Suppressor macrophage treated with lipopolysaccharide for 4 hours (primary cell): ENCODE measurements around the gene KRTAP5-6.
A peak's percentile ranks its signal among the peaks of the same experiment; 100 is the strongest.

ENCODE experiments used
- DNase-seq: peaks from one replicate; pipeline ENCODE4 v3.0.0-alpha.2; 2020

KRTAP5-6 gene

DNA sequence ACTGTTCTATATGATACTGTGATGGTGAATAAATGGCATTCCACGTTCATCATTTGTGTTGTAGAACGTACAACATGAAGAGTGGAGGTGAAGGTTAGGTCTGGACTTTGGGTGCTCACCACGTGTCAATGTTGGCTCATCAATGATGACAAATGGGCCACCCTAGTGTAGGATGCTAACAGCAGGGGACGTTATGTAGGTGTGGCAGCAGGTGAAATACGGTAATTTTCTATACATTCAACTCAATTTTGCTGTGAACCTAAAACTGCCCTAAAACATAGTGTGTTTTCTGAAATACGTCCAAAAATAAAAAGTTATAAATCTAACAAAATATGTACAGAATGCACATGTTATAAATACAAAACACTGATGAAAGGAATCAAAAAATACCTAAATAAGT lies 6.2 kb downstream of the KRTAP5-6 start:
- DNase-seq: no peak

DNA sequence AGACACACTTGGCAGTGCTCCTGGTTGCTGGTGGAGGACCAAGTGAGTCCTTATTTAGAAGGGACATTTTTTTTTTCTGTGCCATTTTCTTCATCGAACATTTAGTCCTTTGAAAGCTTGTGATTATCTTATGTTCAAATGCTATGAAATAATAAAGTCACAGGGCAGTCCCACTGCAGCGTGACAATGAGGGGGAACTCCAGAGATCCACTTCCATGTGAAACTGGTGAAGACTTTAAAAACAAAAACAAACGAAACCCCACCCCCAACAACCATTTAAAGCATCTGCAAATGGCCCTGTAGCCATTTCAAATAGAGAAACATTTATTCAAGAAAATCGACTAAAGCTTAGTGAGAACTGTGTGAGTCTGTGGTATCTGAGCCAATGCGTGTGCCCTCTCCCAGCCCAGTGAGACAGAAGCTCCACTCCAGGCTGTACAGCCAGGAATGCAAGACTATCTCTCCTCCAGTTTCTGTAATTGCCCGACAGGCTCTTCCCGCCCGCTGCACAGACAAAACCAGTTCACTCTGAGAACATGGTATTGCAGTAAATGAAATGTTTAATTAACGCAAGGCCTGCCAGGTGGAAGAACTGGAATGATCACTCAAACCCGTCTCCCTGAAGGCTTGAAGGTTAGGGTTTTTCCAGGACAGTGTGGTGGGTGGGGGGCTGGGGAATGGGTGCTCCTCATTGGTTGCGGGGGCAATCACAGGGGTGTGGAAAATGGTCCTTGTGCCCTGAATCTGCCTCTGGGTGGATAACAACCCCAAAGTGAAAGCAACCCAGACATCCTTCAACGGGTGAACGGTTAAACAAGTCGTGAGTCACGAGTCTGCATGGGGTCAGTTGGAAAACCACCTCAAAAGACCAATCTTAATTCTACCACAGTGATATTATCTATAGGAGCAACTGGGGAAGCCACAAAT lies 8.4 kb downstream of the KRTAP5-6 start:
- DNase-seq: peak; percentile 23

DNA sequence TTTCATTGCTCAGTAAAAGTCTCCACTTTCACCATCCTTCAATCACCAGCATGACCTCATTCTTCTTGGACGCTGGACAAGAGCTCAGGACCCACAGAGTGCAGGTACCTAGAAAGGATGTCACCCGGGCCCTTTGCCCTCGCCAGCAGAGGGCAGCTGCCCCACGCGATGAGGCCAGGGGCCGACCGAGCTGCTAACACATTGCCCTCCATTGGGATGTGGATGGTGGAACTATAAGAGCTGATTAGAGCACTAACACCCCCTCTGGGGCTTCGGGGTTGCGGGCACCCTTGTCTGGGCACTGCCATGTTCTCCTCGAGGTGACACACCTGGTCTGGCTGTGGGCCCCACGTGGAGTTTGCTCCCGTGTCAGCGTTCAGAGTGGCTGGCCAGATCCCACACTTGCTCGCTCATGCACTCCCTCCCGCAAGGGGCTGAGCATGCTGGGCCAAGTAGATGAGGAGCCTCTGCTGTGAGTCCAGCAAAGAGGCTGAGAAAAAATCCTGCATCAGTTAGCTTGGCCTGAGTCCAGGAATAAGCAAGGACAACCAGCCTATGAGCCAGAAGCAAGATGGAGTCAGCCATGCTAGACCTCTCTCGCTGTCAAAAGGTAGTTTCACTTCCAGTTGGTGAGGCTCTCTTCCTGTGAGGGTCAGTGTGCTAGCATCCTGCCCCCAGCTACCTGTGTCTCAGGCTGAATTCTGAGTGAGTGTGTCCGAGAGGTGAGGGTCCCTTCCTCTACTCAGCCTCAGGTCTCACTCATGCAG lies 9.8 kb downstream of the KRTAP5-6 start:
- DNase-seq: peak; percentile 48

DNA sequence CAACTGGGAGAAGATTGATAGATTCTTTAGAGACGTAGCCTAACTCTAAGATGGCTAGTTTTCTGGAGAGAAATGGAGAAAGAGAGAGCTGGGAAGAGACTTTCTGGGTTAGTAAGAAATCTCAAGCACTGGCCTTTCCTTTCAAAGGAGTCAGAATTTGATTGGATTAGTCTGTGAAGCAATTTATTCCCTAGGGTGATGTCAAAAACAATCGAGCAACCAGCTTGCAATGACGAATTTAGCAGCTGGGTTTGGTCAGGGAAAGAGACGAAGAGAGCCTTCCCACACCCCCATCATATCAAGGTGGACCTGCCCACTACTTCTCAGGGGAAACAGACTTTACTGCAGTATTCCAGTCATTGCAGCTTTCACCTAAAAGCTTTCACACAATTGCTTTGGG lies 10.8 kb downstream of the KRTAP5-6 start:
- DNase-seq: no peak

DNA sequence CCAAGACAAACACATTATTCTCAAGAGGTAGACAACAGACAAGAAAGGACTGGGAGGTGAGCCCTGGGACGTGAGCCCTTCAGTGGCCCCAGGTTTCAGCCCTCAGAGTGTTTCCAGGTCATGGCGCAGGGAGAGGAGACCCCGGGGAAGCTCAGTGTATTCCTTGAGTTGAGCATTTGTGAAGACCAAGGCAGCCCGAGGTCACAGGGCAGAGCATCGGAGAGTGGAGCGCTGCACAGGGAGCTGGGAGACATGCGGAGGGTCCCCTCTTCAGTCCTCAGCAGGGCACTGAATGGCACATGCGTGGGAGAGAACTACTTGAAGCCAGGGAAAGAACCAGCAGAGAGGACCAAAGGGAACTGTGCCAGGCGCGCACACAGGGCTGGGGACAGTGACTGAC lies 11.7 kb downstream of the KRTAP5-6 start:
- DNase-seq: no peak

DNA sequence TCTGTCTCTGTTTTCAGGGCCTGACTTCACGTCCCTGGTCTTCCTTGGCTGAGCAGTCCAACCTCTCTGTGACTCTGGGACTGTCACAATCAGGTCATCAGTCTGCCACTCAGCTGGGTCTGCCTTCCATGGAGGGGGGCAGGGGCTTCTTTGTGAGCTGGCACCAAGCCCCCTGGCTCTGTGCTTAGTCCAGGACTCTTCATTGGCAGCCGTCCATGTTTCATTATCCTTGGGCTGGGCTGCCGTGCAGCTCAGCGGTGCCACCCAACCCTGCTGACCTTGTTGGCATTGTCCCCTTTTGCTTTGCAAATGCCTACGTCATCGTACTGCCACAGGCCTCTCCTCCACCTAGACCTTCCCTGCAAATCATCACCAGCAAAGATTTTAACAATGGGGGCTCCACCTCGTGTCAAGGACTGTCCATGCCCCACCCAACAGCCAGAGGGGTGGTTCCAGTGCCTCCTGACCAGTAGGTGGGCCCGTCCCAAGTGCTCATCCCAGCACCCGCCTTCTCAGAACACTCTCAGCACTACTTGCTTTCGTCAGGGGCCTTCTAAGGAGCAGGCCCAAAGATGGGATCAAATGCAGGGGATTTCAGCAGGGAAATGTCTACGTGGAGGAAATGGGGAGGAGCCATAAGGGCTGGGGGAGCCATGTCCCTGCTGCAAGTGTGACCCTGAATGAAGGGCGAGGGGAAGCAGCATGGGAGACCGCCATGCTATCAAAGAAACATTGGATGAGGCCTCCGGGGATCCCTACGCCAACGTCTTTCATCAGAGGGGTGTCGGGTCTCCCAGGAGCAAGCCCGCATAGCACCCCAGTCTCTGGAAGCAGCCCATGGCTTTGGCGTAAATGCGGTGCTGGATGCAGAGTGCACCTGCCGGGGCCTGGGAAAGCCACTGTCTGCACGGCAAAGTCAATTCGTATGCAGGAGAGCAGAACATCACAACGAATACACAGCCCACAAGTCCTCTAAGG lies 18.2 kb downstream of the KRTAP5-6 start:
- DNase-seq: no peak

DNA sequence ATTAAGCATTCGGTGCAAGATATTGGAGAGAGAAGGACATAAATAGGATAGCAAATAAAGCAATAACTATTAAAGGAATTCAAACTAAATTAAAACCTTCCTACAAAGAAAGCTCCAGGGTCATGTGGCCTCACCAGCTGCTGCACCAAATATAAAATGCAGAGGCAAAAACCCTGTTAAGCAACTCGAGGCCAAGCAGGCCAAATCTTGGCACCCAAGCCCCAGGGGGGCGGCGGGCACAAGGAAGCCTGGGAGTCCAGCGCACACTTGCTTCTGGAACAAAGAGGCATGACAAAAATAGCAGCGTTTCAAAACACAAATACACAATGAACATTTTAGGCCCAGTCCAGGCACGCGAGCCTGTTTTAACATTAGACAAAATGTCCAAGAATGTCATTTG lies 20.8 kb downstream of the KRTAP5-6 start:
- no peak for DNase-seq

DNA sequence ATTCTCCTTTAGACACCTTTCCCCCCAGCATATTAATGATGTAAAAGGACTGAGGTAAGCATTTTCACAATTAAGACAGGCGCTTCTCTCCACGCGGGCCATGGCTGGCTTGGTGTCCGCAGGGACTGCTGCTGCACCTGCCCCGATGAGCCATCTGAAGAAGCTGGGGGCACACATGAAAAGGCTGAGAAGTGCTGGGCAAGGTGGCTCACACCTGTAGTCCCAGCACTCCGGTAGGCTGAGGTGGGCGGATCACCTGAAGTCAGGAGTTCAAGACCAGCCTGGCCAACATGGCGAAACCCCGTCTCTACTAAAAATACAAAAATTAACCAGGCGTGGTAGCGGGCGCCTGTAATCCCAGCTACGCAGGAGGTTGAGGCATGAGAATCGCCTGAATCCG lies 21.3 kb downstream of the KRTAP5-6 start:
- no peak for DNase-seq

DNA sequence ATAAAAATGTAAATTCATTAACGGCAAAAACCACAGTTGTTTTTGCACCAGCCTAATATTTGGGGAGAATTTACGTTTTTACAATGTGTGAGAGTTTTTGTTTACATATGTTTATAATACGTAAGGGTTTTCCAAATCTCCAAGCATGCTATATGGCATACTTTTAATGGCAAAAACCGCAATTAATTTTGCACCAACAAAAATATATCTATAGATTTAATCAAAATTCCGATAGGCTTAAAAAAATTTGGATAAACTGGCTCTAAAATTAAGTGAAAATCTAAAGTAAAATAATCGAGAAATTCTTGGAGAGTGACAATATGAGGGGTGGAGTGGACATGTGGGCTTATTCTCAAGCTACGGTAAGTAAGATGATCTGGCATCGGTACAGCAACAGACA lies 22.8 kb downstream of the KRTAP5-6 start:
- no peak for DNase-seq

DNA sequence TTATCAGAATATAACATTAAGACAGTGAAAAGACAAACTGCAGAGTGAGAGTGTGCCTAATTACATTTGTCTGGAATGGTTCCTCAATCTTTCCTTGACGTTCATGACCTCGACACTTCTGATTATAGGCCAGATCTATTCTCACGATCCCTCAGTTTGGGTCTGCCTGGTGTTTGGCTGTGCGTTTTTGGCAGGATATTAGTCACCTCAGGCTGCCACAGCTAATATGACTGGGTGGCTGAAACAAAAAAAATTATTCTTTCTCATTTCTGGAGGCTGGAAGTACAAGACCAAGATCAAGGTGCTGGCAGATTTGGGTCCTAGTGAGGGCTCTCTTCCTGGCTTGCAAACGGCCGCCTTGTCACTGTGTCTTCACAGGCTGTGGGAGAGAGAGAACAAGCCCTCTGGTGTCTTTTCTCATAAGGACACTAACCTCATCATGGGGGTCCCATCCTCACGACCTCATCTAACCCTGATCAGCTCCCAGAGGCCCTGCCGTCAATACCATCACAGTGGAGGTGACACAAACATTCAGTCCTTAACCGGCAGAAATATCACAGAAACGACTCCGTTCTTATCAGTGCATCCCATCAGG lies 30.2 kb downstream of the KRTAP5-6 start:
- DNase-seq: no peak

DNA sequence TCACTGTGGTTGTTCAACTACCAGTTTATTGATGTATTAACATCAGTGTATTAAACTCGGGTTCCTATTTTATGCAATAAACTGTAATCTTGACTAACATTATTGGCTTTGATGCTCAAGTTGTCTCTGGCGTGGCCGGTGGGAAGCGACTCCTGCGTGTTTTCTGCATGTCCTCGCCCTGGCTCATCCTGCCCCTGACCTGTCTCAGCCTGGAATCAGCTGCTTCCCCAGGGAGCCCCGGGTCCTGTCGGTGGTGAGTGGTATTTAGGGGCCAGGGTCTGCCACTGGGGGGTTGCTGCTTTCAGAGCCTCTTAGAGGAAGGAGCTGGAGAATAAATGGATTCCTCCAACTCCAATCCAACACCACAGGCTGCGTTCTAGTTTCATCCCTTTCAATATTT lies 30.9 kb downstream of the KRTAP5-6 start:
- DNase-seq: no peak

DNA sequence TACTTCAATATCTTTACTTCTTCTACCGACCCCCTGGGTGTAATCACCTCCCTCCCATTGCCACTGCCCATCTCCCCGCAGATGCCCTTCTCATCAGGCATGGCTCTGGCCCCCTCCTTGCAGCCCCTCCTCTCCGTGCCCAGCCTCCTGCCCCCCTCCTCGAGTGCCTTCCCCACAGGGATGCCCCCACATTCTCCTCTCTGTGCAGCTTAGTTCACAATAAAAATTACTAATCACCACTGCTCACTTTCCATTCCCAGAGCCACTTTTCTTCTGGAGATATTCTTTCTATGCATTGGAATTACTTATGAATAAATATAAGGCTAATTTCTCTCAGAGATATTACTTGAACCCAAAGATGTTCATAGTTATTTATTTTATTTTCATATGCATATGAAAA lies 31.3 kb downstream of the KRTAP5-6 start:
- DNase-seq: no peak

DNA sequence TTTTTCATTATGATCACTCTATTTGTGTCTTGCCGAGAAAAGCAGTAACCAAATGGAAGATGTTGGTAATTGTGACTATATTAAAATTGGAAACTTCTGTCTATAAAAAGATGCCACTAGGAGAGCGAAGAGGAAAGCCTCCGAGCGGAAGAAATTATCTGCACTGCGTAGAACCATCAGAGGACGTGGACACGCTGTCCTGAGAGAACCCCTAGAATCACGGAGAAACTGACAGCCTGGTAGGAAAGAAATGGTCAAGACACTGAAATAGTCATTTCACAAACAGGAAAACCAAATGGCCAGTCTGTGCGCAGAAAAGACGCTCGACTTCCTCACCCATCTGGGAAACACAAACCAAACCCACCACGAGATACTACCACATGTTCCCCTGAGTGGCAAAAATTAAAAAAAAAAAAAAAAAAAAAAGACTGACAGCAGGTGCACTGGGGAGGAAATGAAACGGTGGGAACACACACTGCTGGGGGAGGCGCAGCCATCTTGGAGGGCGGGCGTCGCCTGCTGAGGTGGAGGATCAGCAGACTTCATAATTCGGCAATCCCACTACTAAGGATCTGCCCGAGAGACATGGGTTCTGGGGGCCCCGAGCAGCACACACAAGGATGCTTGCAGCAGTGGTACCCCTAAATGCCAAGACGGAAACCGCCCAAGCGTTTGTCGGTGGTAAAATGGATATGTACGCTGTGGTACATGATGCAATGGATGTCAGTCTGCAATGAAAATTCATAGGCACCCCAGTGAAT lies 32.1 kb downstream of the KRTAP5-6 start:
- no peak for DNase-seq

DNA sequence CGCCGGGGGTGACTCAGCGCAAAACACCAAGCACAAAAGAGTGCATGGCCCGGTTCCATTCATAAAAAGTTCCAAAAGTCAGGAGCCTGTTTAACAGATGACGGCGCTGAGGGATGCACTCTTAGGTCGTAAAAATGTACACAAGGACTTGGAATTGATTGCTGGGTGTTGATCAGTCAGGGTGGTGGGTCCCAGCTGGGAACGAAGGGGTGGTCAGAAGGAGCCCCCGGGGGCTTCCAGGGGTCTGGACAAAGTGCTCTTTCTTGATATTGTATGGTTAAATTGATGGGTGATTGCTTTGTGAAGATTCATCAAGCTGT lies 32.7 kb downstream of the KRTAP5-6 start:
- no peak for DNase-seq

DNA sequence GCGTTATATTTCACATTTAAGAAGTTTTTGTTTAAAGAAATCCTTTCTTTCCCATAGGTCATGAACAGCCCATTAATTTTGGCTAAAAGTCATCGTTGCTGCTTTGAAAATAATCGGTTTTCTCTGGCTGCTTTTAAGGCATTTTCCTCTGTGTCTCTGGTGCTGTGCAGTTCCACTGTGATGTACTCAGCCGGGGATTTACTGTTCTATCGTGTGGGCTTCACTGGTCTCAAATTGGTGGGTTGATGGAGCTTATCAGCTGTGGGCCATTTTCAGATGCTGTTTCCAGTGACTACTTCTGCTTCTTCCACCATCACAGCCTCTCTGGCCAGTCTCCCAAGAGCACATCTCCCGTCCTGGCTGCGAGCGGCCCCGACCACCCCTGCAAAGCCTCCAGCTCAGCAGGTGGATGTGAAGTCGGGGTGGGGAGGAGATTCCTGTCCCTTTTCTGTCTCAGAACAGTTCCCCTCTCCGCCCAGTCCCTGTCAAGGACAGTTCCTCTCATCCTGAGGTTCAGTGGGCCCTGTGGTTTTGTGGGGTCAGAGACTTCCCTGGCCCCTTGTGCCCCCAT lies 33.1 kb downstream of the KRTAP5-6 start:
- DNase-seq: no peak

DNA sequence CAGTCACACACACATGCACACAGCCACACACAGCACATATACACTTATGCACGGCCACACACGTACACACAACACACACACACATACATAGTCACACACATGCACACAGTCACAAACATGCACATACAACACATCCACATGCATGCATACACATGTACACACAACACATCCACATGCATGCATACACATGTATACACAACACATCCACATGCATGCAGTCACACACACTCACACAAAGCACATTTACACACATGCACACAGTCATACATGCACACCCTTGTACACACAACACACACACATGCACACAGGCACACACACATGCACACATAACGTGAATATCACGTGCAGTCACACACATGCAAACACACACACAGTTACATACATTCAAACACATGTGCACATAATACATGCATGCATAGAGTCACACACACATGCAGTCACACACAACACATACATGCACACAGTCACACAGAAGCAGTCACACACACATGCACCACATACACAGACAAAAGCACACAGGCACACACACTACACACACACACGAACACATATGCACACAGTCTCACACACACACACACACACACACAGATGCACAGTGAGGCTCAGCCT lies 34.6 kb downstream of the KRTAP5-6 start:
- no peak for DNase-seq

DNA sequence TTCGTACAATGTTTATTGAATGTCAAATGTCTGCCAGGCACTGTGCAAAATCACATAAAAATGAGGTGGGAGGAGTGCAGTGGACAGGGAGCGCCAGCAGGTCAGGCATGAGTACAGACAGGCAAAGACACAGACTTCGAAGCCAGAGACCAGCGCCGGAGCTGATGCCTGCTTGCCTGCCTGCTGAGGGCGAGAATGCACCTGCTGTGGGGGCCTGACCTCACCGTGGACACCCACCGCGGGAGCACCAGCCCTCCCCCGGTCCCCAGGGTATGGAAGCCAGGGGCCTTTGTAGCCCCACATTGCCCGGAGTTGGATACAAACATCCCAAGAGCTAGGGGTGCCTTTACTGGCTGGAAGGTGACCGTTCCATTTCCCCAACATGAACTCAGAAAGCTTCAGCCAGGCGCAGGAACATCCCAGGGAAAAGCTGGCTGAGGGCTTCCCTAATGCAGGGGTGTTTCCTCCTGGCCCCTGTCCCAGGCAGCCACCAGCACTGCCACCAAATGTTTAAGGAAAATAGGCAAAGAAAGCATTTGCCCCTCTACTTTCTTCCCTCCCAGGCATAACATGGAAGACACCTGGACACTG lies 35.5 kb downstream of the KRTAP5-6 start:
- no peak for DNase-seq

DNA sequence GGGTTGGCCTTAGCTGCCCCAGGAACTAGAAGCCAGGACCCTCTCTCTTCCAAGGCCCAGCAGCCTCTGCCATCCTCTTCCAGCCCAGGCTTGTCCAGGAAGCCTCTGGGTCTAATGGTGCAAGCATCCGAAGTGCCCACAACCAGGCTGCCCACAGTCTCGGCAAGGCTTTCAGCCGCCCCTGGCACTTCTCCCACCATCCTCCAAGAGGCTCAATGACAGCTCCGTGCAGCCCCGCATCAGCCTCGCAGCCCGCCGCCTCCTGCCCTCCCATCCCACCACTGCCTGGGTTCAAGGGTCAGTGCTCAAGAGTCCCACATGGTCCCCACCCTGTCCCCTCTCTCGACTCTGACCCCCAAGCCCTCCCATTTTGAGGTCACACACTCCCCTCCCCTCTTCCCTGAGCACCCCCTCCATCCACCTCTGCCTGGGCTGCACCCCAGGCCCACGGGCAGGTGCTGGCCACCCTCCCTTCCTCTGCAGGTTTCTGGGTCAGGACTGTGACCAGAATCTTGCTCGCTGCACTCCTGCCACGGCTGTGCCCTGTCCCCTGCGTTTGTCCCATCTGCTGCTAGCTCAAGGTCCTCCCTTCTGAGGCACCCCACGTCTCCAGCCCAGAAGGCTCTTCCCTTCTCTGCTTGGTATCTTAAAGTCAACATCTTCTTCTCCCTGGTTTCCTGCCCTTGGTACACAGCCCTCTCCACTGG lies 36.2 kb downstream of the KRTAP5-6 start:
- no peak for DNase-seq

DNA sequence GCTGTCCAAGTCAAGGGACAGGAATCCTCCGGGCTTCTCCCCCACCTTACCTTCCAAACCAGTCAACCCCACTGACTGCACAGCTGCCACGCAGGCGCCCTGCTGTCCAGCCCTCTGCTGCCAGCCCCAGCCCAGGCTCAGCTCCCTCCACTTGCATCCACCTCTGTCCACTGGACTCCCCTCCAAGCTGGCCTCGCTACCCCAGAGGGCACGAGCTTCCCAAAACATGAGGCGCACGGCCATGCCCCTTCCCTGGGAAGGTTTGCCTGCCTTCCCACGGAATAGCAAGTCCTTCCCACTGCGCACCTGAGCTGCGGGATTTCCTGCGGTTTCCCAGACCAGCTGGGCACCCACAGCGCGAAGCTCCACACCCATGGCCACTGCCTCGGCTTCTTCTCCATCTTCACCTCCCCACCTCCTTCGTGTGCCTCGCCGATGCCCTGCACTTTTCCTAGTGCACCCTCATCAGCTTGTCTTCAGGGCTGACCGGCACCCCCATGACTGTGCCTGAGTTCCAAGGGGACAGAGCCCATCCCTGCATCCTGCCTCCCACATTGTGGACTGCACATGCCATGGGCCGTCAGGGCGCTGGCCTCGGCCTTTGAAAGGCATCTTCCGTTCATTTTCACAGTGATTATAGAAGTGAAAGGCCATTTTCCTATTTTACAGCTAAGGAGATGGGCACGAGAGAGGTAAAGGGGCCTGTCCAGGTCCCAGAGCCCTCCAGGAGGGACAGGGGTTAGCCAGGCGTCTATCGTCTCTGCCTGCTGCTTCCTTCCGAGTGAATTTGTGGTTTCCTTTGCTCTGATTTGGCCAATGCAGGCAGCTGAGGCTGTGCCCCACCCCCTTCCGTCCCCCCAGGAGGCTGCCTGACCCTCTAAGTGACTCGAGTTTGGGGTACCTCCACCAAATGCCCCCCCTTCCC lies 37.0 kb downstream of the KRTAP5-6 start:
- DNase-seq: no peak
